NCI-H82 (cell line): ENCODE measurements around the gene PIERCE2.
"Not testable (repeated sequence)": the region's sequence is repeated elsewhere in the genome, so short reads cannot be mapped to it uniquely, and the experiment has no call there.

ENCODE experiments used
- DNase-seq: peaks from one replicate; lab custom pipeline; 2025; lab: John Stamatoyannopoulos, UW

PIERCE2 gene

GRCh38 chr15:55434989-55435825 is 26.9 kb downstream of the PIERCE2 start:
- DNase-seq, result peak; percentile 78

DNA sequence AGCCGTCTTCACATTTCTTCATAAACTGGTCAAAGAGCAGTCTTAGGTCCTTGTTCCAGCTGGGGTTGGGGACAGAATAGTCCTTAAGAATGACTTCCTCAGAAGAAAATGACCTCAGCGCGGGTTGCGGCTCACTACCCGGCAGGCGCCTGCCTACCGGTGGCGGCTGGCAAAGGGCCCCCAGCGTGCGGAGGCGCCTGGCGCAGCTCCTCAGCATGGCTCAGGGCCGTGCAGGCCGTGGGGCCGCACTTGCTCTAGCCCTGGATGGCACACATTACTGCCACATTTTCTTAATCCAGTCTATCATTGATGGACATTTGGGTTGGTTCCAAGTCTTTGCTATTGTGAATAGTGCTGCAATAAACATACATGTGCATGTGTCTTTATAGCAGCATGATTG is 34.8 kb downstream of the PIERCE2 start:
- not testable (repeated sequence) for DNase-seq

DNA sequence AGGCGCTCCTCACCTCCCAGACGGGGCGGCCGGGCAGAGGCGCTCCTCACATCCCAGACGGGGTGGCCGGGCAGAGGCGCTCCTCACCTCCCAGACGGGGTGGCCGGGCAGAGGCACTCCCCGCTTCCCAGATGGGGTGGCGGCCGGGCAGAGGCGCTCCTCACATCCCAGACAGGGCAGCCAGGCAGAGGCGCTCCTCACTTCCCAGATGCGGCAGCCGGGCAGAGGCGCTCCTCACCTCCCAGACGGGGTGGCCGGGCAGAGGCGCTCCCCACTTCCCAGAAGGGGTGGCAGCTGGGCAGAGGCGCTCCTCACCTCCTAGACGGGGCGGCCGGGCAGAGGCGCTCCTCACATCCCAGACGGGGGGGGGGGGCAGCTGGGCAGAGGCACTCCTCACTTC is 37.6 kb downstream of the PIERCE2 start:
- DNase-seq, result not testable (repeated sequence)

DNA sequence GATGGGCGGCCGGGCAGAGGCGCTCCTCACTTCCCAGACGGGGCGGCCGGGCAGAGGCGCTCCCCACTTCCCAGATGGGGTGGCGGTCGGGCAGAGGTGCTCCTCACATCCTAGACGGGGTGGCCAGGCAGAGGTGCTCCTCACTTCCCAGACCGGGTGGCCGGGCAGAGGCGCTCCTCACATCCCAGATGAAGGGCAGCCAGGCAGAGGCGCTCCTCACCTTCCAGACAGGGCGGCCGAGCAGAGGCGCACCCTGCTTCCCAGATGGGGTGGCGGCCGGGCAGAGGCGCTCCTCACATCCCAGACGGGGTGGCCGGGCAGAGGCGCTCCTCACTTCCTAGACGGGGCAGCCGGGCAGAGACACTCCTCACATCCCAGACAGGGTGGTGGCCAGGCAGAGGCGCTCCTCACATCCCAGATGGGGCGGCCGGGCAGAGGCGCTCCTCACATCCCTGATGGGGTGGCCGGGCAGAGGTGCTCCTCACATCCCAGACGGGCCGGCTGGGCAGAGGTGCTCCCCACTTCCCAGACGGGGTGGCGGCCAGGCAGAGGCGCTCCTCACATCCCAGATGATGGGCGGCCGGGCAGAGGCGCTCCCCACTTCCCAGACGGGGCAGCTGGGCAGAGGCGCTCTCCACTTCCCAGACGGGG is 38.2 kb downstream of the PIERCE2 start:
- DNase-seq, result not testable (repeated sequence)

DNA sequence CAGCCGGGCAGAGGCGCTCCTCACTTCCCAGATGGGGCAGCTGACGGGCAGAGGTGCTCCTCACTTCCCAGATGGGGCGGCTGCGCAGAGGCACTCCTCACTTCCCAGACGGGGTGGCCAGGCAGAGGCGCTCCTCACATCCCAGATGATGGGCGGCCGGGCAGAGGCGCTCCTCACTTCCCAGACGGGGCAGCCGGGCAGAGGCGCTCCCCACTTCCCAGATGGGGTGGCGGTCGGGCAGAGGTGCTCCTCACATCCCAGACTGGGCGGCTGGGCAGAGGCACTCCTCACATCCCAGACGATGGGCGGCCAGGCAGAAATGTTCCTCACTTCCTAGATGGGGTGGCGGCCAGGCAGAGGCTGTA is 38.7 kb downstream of the PIERCE2 start:
- DNase-seq, result not testable (repeated sequence)

GRCh38 chr15:55457401-55458022 is 49.2 kb downstream of the PIERCE2 start:
- no peak for DNase-seq

GRCh38 chr15:55461447-55461846 is 53.2 kb downstream of the PIERCE2 start:
- no peak for DNase-seq

GRCh38 chr15:55468321-55468720 is 60.0 kb downstream of the PIERCE2 start:
- no peak for DNase-seq
